Breast epithelium (tissue), 4 donors: ENCODE measurements around the gene JDP2. TPM values are rescaled to one million over a fixed set of nuclear protein-coding genes. Genes with fewer than 3 reads are reported as not detected.
A peak's percentile ranks its signal among the peaks of the same experiment; 100 is the strongest.

Source experiments
- DNase-seq, 2 donors: peaks; one replicate each; pipeline ENCODE4 v3.0.0-alpha.2; 2019; ENCODE audit warnings: low spot score in 2 of 2
- H3K27ac ChIP-seq, 2 donors: fragments of 200-600 bp; sonication (generic) in 1 of 2; one replicate each; pipeline ENCODE4 v1.5.1; 2016 to 2019; ENCODE audit warnings: mild to moderate bottlenecking in 1 of 2
- H3K27me3 ChIP-seq, 2 donors: fragments of 200-600 bp; sonication (generic) in 1 of 2; one replicate each; pipeline versions ENCODE4 v1.5.1 to v1.6.0; 2017 to 2019; ENCODE audit warnings: control low read depth in 1 of 2, mild to moderate bottlenecking in 1 of 2
- H3K36me3 ChIP-seq: fragments of 200-600 bp; one replicate; pipeline ENCODE4 v1.5.1; 2019
- H3K4me1 ChIP-seq, 2 donors: fragments of 200-600 bp; sonication (generic); one replicate each; pipeline ENCODE4 v1.5.1; 2016 to 2019; ENCODE audit warnings: control low read depth in 1 of 2
- H3K4me3 ChIP-seq, 3 donors: fragments of 200-600 bp; sonication (generic); 1 replicate in 2 of 3; 2 replicates in 1 of 3; pipeline ENCODE4 v1.5.1; 2016 to 2019; ENCODE audit warnings: mild to moderate bottlenecking in 3 of 3, moderate library complexity in 2 of 3
- H3K9me3 ChIP-seq, 2 donors: fragments of 200-600 bp; sonication (generic) in 1 of 2; one replicate each; pipeline ENCODE4 v1.5.1; 2016 to 2019; ENCODE audit warnings: control low read depth in 1 of 2
- CTCF ChIP-seq, 3 donors: fragments of 450-650 bp; IDR thresholded peaks; one replicate each; pipeline ENCODE4 v1.5.1; 2016 to 2017; ENCODE audit warnings: antibody characterized with exemption in 3 of 3, mild to moderate bottlenecking in 3 of 3, moderate library complexity in 3 of 3
- POLR2A ChIP-seq: fragments of 450-650 bp; IDR thresholded peaks from one replicate; pipeline ENCODE4 v1.6.1; 2016; ENCODE audit warnings: antibody characterized with exemption, mild to moderate bottlenecking, moderate library complexity
- POLR2AphosphoS5 ChIP-seq, 3 donors: sonication (generic); formaldehyde crosslinking; IDR thresholded peaks; one replicate each; pipeline ENCODE4 v1.6.1; 2017; ENCODE audit warnings: antibody characterized with exemption in 3 of 3
- intact Hi-C: fragments of 100-400 bp; cut with DNase I; formaldehyde crosslinking; loops from one replicate; pipeline ENCODE4 v1.15.1; 2023; ENCODE audit warnings: low total_unique reads
- total RNA-seq, 3 donors: library from RNA; depleted of rRNA; stranded (reverse); fragments of >200 nt; gene quantifications; one replicate each; pipeline ENCODE4 v1.1.0, GENCODE V29; 2016

JDP2 gene
- total RNA-seq, 3 donors from 2014 or later: 35.7 to 153 (median 58.3) TPM

- TF ChIP-seq CTCF (IDR thresholded peaks at IDR 0.05) (no peak), POLR2AphosphoS5 (IDR thresholded peaks at IDR 0.05) (no peak), POLR2A (no peak)
- Histone ChIP-seq H3K4me1 (no peaks in the 10 kb centered on the region), H3K27ac (no peak overlapping the region), H3K4me3 (peak overlapping the region; percentile 38 to 62 (median 54)), H3K36me3 (no peaks in the 10 kb centered on the region), H3K27me3 (no peaks in the 10 kb centered on the region), H3K9me3 (peaks cover 4 to 18% of the 10 kb centered on the region in 2 donors)
- no peak for DNase-seq
- intact Hi-C loops: no loop called here
Measured at GRCh38 chr14:75515629-75515996, 87.8 kb downstream of the JDP2 start.

- Histone ChIP-seq H3K4me3 (no peak overlapping the region), H3K4me1 (no peaks in the 10 kb centered on the region), H3K36me3 (no peaks in the 10 kb centered on the region), H3K27ac (no peak overlapping the region), H3K27me3 (no peaks in the 10 kb centered on the region), H3K9me3 (no peaks in the 10 kb centered on the region)
- intact Hi-C loops: no loop called here
- no peak for TF ChIP-seq POLR2A
- TF ChIP-seq CTCF (IDR thresholded peaks at IDR 0.05): no peak
- no peak for TF ChIP-seq POLR2AphosphoS5 (IDR thresholded peaks at IDR 0.05)
- no peak for DNase-seq
Measured at GRCh38 chr14:75518625-75519024, 90.8 kb downstream of the JDP2 start.

GRCh38 chr14:75519394-75519793 lies 91.6 kb downstream of the JDP2 start:
- H3K27ac ChIP-seq: no peak overlapping the region
- no peak overlapping the region for H3K4me3 ChIP-seq
- DNase-seq: no peak
- H3K27me3 ChIP-seq: no peaks in the 10 kb centered on the region
- H3K4me1 ChIP-seq: no peaks in the 10 kb centered on the region
- intact Hi-C loops: no loop called here
- no peaks in the 10 kb centered on the region for H3K9me3 ChIP-seq
- TF ChIP-seq POLR2A (no peak), CTCF (IDR thresholded peaks at IDR 0.05) (no peak), POLR2AphosphoS5 (IDR thresholded peaks at IDR 0.05) (no peak)
- H3K36me3 ChIP-seq: no peaks in the 10 kb centered on the region

- Histone ChIP-seq H3K27me3 (no peaks in the 10 kb centered on the region), H3K4me3 (no peak overlapping the region), H3K27ac (peak overlapping the region in 1 of 2 donors; percentile 72), H3K4me1 (no peaks in the 10 kb centered on the region), H3K9me3 (no peaks in the 10 kb centered on the region), H3K36me3 (no peaks in the 10 kb centered on the region)
- intact Hi-C loops: no loop called here
- no peak for DNase-seq
- TF ChIP-seq POLR2AphosphoS5 (IDR thresholded peaks at IDR 0.05): no peak
- TF ChIP-seq POLR2A: no peak
- TF ChIP-seq CTCF (IDR thresholded peaks at IDR 0.05): no peak
Measured at GRCh38 chr14:75519826-75520728, 92.3 kb downstream of the JDP2 start.

GRCh38 chr14:75520852-75521251 lies 93.0 kb downstream of the JDP2 start:
- Histone ChIP-seq H3K4me1 (no peaks in the 10 kb centered on the region), H3K36me3 (no peaks in the 10 kb centered on the region), H3K27ac (peak overlapping the region; percentile 72 to 83), H3K27me3 (no peaks in the 10 kb centered on the region), H3K9me3 (no peaks in the 10 kb centered on the region), H3K4me3 (no peak overlapping the region)
- intact Hi-C loops: no loop called here
- TF ChIP-seq CTCF (IDR thresholded peaks at IDR 0.05): no peak
- TF ChIP-seq POLR2AphosphoS5 (IDR thresholded peaks at IDR 0.05): no peak
- no peak for TF ChIP-seq POLR2A
- no peak for DNase-seq
